Mucosa of gallbladder (tissue), 1 donor: ENCODE data around the gene SPPL3. TPM values are rescaled to one million over a fixed set of nuclear protein-coding genes. Genes with fewer than 3 reads are reported as not detected.
A peak's percentile ranks its signal among the peaks of the same experiment; 100 is the strongest.

ENCODE experiments used
- DNase-seq: peaks from one replicate; pipeline ENCODE4 v3.0.0-alpha.2; 2020; ENCODE audit warnings: low spot score
- total RNA-seq: library from RNA; stranded (reverse); gene quantifications from one replicate; pipeline ENCODE4 v1.2.1, GENCODE V29; 2021
- donor health status: DM: no; HTN: no; CAD: no.

SPPL3 gene
- total RNA-seq, 1 donor from 2014 or later = 50.7 TPM

GRCh38 chr12:120725151-120725658 lies 179.0 kb downstream of the SPPL3 start:
- DNase-seq = no peak

GRCh38 chr12:120724720-120725119 lies 179.4 kb downstream of the SPPL3 start:
- no peak for DNase-seq

- DNase-seq = no peak
Observed at GRCh38 chr12:120722784-120723183, 181.4 kb downstream of the SPPL3 start.

GRCh38 chr12:120721866-120722265 lies 182.3 kb downstream of the SPPL3 start:
- no peak for DNase-seq

GRCh38 chr12:120720987-120721801 lies 183.0 kb downstream of the SPPL3 start:
- DNase-seq = no peak

GRCh38 chr12:120720234-120720986 lies 183.7 kb downstream of the SPPL3 start:
- no peak for DNase-seq

- DNase-seq = peak; percentile 63
Observed at GRCh38 chr12:120719496-120720233, 184.5 kb downstream of the SPPL3 start.

GRCh38 chr12:120719072-120719471 lies 185.1 kb downstream of the SPPL3 start:
- DNase-seq = no peak

- DNase-seq = no peak
Observed at GRCh38 chr12:120718055-120718454, 186.1 kb downstream of the SPPL3 start.

- peak; percentile 86 for DNase-seq
Observed at GRCh38 chr12:120713861-120714482, 190.2 kb downstream of the SPPL3 start.

- DNase-seq = no peak
Observed at GRCh38 chr12:120712610-120713009, 191.5 kb downstream of the SPPL3 start.

Other genes starting within 250 kb of the SPPL3 start
- 335 TPM for gene MLEC, start 217.2 kb downstream of the SPPL3 start, total RNA-seq
- 51.7 TPM for gene UNC119B, start 193.9 kb downstream of the SPPL3 start, total RNA-seq
- 36.9 TPM for gene ACADS, start 178.5 kb downstream of the SPPL3 start, total RNA-seq
- gene HNF1A, start 74.2 kb upstream of the SPPL3 start, total RNA-seq = 12.0 TPM
- 14.7 TPM for gene C12orf43, start 112.1 kb upstream of the SPPL3 start, total RNA-seq
- gene OASL, start 134.9 kb upstream of the SPPL3 start, total RNA-seq = 3.1 TPM
- 7.7 TPM for gene P2RX7, start 228.5 kb upstream of the SPPL3 start, total RNA-seq